OCI-LY7 (cell line): ENCODE data around the gene ZSWIM1. TPM values are rescaled to one million over a fixed set of nuclear protein-coding genes. Genes with fewer than 3 reads are reported as not detected.

Experiments used
- BruUV-seq: library from RNA; stranded (reverse); fragments of 400-500 nt; replicated peaks from 2 replicates; lab custom pipeline; 2021; lab: Mats Ljungman, UMichigan
- CTCF ChIA-PET: fragments of 300-600 bp; sonication (Branson Sonifier 250); formaldehyde crosslinking; loops from one replicate; lab custom pipeline; 2022; ENCODE audit warnings: antibody characterized with exemption; ENCODE audit not compliant: unreplicated experiment; lab: Charles Lee
- POLR2A ChIA-PET: fragments of 300-600 bp; sonication (Branson Sonifier 250); formaldehyde crosslinking; loops from one replicate; lab custom pipeline; 2022; ENCODE audit warnings: antibody characterized with exemption; lab: Charles Lee
- DNase-seq: peaks from one replicate; pipeline ENCODE4 v3.0.0-alpha.2; 2015; ENCODE audit warnings: low spot score
- H2AFZ ChIP-seq: fragments of 200-600 bp; sonication (generic), shearing (Covaris generic); 2 replicates; pipeline ENCODE4 v1.6.1; 2014; ENCODE audit warnings: mild to moderate bottlenecking, antibody characterized with exemption, low read length, moderate library complexity
- H3K27ac ChIP-seq: fragments of 200-600 bp; sonication (generic); 2 replicates; pipeline ENCODE4 v1.5.1; 2014; ENCODE audit warnings: mixed run types, low read depth, mild to moderate bottlenecking, moderate library complexity, low read length, inconsistent platforms; ENCODE audit not compliant: poor library complexity, severe bottlenecking
- H3K36me3 ChIP-seq: fragments of 200-600 bp; sonication (generic); 2 replicates; pipeline ENCODE4 v1.6.1; 2014; ENCODE audit warnings: mild to moderate bottlenecking, antibody characterized with exemption, low read length, moderate library complexity, mixed read lengths; ENCODE audit not compliant: insufficient read depth
- H3K4me1 ChIP-seq: fragments of 200-600 bp; sonication (generic); 2 replicates; pipeline ENCODE4 v1.5.1; 2014; ENCODE audit warnings: mild to moderate bottlenecking, low read length; ENCODE audit not compliant: insufficient read depth, poor library complexity, severe bottlenecking
- H3K4me2 ChIP-seq: fragments of 200-600 bp; sonication (generic); 2 replicates; pipeline ENCODE4 v1.6.1; 2014; ENCODE audit warnings: mild to moderate bottlenecking, low read length
- H3K4me3 ChIP-seq: fragments of 200-600 bp; sonication (generic); 2 replicates; pipeline ENCODE4 v1.5.1; 2014; ENCODE audit warnings: mild to moderate bottlenecking, low read depth, low read length; ENCODE audit not compliant: poor library complexity, severe bottlenecking
- H3K79me2 ChIP-seq: fragments of 200-600 bp; sonication (generic); 2 replicates; pipeline ENCODE4 v1.6.1; 2016; ENCODE audit warnings: low read depth, mild to moderate bottlenecking, low read length, moderate library complexity, mixed read lengths; ENCODE audit not compliant: insufficient read depth
- H3K9me2 ChIP-seq: fragments of 200-600 bp; sonication (generic); 2 replicates; pipeline ENCODE4 v1.6.1; 2016; ENCODE audit warnings: mild to moderate bottlenecking, low read length, mixed read lengths; ENCODE audit not compliant: insufficient read depth
- H3K9me3 ChIP-seq: fragments of 200-600 bp; sonication (generic); 2 replicates; pipeline ENCODE4 v1.6.1; 2014; ENCODE audit warnings: mild to moderate bottlenecking, mixed run types, low read length, mixed read lengths
- H4K20me1 ChIP-seq: fragments of 200-600 bp; sonication (generic); 2 replicates; pipeline ENCODE4 v1.6.1; 2014; ENCODE audit warnings: mild to moderate bottlenecking, antibody characterized with exemption, low read length, moderate library complexity, mixed read lengths; ENCODE audit not compliant: insufficient read depth
- EZH2phosphoT487 ChIP-seq: fragments of 200-600 bp; sonication (generic); IDR thresholded peaks from 2 replicates; pipeline ENCODE4 v1.6.1; 2018; ENCODE audit warnings: low read depth, borderline replicate concordance, mild to moderate bottlenecking, mixed run types, antibody characterized with exemption, low read length, moderate library complexity, mixed read lengths
- intact Hi-C: fragments of 100-400 bp; cut with micrococcal nuclease; formaldehyde crosslinking; loops from one replicate; pipeline ENCODE4 v1.10.0; 2022; ENCODE audit not compliant: unreplicated experiment
- total RNA-seq, 2 experiments: library from RNA; depleted of rRNA in 1 of 2; stranded (reverse); fragments of >200 nt in 1 of 2; shearing (Covaris generic) in 1 of 2; gene quantifications; 2 replicates each; pipeline ENCODE4 v1.2.3, GENCODE V29; 2014 to 2022
- TF ChIP-seq, protein P1 (sequence below): fragments of 200-600 bp; sonication (generic); conservative IDR thresholded peaks from 2 replicates; pipeline ENCODE4 v1.5.1; 2014; ENCODE audit warnings: mild to moderate bottlenecking, antibody characterized with exemption, low read length, moderate library complexity, mixed read lengths

ZSWIM1 gene
- total RNA-seq, 2 experiments from 2014 or later = 13.9 to 19.2 TPM

DNA sequence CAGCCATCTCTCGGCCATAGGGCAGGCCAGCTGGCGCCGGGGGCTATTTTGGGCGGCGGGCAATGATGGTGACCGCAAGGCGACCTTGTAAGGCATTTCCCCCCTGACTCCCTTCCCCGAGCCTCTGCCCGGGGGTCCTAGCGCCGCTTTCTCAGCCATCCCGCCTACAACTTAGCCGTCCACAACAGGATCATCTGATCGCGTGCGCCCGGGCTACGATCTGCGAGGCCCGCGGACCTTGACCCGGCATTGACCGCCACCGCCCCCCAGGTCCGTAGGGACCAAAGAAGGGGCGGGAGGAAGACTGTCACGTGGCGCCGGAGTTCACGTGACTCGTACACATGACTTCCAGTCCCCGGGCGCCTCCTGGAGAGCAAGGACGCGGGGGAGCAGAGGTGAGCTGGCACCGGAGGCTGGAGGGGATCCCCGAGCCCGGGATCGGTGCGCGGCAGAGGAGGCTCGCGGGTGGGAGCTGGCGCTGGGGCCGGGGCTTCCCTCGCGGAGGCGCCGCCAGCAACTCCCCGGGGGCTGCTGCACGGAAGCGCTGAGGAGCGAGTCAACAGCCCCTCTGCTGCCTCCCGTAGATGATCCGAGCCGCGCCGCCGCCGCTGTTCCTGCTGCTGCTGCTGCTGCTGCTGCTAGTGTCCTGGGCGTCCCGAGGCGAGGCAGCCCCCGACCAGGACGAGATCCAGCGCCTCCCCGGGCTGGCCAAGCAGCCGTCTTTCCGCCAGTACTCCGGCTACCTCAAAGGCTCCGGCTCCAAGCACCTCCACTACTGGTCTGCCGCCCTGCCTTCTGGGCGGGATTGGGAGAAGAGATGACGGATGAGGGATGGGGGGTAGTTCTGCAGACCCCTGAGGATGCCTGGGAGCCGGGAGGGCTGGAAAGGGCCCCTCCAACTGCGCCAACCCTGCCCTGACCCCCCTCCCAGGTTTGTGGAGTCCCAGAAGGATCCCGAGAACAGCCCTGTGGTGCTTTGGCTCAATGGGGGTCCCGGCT lies 10.3 kb downstream of the ZSWIM1 start, which contains the start of the genes CTSA and NEURL2:
TSS of gene CTSA (plus strand) at position 351 of the 999 bp plus-strand sequence. CDS start at position 585, 234 bp downstream.
TSS of gene NEURL2 (minus strand) at position 224 of the 999 bp plus-strand sequence. CDS start at position 7, 217 bp downstream.
- no peaks in the 10 kb centered on the region for H3K9me3 ChIP-seq
- H2AFZ ChIP-seq = peak within 1 kb of the TSS; percentile 88
- peak within 1 kb of the TSS; percentile 98 for H3K4me2 ChIP-seq
- CTCF ChIA-PET = no interaction called here
- intact Hi-C loops = no loop called here
- H3K27ac ChIP-seq = peak within 1 kb of the TSS; percentile 21
- H3K4me1 ChIP-seq = peaks cover 15% of the 10 kb centered on the region
- H3K79me2 ChIP-seq = no peaks in the 10 kb centered on the region
- no peak for TF ChIP-seq EZH2phosphoT487
- TF ChIP-seq, protein P1, sequence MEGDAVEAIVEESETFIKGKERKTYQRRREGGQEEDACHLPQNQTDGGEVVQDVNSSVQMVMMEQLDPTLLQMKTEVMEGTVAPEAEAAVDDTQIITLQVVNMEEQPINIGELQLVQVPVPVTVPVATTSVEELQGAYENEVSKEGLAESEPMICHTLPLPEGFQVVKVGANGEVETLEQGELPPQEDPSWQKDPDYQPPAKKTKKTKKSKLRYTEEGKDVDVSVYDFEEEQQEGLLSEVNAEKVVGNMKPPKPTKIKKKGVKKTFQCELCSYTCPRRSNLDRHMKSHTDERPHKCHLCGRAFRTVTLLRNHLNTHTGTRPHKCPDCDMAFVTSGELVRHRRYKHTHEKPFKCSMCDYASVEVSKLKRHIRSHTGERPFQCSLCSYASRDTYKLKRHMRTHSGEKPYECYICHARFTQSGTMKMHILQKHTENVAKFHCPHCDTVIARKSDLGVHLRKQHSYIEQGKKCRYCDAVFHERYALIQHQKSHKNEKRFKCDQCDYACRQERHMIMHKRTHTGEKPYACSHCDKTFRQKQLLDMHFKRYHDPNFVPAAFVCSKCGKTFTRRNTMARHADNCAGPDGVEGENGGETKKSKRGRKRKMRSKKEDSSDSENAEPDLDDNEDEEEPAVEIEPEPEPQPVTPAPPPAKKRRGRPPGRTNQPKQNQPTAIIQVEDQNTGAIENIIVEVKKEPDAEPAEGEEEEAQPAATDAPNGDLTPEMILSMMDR = no peak
- POLR2A ChIA-PET = interaction anchor here (1.1 to 1.7 kb wide), 4 partner anchors 9 to 79 kb away, joined by 3 to 5 read pairs (median 4); partner anchors contain the start of gene PCIF1
- DNase-seq = peak; percentile 91
- H3K36me3 ChIP-seq = no peaks in the 10 kb centered on the region; the same call in 1 of the 2 replicates
- BruUV-seq = no TSS peak
- H3K9me2 ChIP-seq = no peaks in the 10 kb centered on the region
- peak within 1 kb of the TSS; percentile 85 for H3K4me3 ChIP-seq
- H4K20me1 ChIP-seq = no peaks in the 10 kb centered on the region

DNA sequence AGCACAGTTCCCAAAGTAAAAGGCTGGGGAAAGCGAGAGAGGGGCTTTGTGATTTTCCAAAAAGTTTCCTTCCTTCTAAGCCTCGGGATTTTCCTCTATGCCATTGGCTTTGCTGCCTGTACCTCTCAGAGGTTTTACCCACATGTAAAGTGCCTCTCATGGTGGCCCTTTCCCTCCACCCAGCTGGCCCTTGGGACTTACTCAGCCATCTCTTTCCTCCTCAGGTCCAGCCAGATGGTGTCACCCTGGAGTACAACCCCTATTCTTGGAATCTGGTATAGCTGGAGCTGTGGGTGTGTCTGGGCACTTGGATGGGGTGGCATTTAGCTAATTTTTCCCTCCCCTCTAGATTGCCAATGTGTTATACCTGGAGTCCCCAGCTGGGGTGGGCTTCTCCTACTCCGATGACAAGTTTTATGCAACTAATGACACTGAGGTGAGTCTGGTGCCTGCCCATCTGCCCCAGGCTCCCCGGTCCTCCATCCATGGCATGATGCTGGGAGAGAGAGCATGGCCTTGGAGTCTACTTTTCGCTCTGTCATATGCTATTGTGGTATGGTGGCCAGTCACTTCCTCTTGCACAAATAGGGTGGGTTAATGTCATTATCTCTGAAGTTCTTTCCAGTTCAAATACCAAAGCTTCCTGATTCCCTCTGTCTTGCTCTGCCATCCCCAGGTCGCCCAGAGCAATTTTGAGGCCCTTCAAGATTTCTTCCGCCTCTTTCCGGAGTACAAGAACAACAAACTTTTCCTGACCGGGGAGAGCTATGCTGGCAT lies 11.2 kb downstream of the ZSWIM1 start:
- Histone ChIP-seq H3K4me2 (peak overlapping the region; percentile 98), H3K79me2 (no peaks in the 10 kb centered on the region), H3K36me3 (peaks cover 4% of the 10 kb centered on the region), H3K4me1 (peaks cover 15% of the 10 kb centered on the region), H3K27ac (no peak overlapping the region), H4K20me1 (no peaks in the 10 kb centered on the region), H3K9me2 (no peaks in the 10 kb centered on the region), H2AFZ (no peak overlapping the region), H3K9me3 (no peaks in the 10 kb centered on the region), H3K4me3 (peak overlapping the region; percentile 85)
- DNase-seq = no peak
- TSS peak; percentile 48 for BruUV-seq
- POLR2A ChIA-PET = interaction anchor here (1.0 to 1.4 kb wide), 3 partner anchors 10 to 92 kb away, joined by 3 to 4 read pairs (median 4); no protein-coding TSS in a partner anchor
- CTCF ChIA-PET = no interaction called here
- intact Hi-C loops = no loop called here
- TF ChIP-seq EZH2phosphoT487 = no peak
- TF ChIP-seq, protein P1 = no peak
